KMS-11 (cell line): Measurements from ENCODE around the gene TEX14.

Source experiments
- H2AFZ ChIP-seq: fragments of 200-600 bp; sonication (generic); 2 replicates; pipeline ENCODE4 v1.6.1; 2016; ENCODE audit warnings: antibody characterized with exemption, mixed run types, low read depth
- H3K27ac ChIP-seq: fragments of 200-600 bp; sonication (generic); 2 replicates; pipeline ENCODE4 v1.6.1; 2016; ENCODE audit warnings: mild to moderate bottlenecking, mixed run types
- H3K27me3 ChIP-seq: fragments of 200-600 bp; sonication (generic); 2 replicates; pipeline ENCODE4 v1.6.1; 2017; ENCODE audit warnings: mild to moderate bottlenecking, low read depth, mixed run types, moderate library complexity; ENCODE audit not compliant: insufficient read depth
- H3K36me3 ChIP-seq: fragments of 200-600 bp; sonication (generic); 2 replicates; pipeline ENCODE4 v1.6.1; 2017; ENCODE audit warnings: mild to moderate bottlenecking, mixed run types; ENCODE audit not compliant: insufficient read depth
- H3K4me1 ChIP-seq: fragments of 200-600 bp; sonication (generic); 2 replicates; pipeline ENCODE4 v1.6.1; 2016; ENCODE audit warnings: mild to moderate bottlenecking, low read depth, mixed run types; ENCODE audit not compliant: poor library complexity, severe bottlenecking
- H3K4me2 ChIP-seq: fragments of 200-600 bp; sonication (generic); 2 replicates; pipeline ENCODE4 v1.7.0; 2016; ENCODE audit warnings: mild to moderate bottlenecking, mixed run types
- H3K4me3 ChIP-seq: fragments of 200-600 bp; sonication (generic); IDR thresholded peaks from 2 replicates; pipeline ENCODE4 v1.6.1; 2017; ENCODE audit warnings: low read depth, low read length, mixed read lengths; ENCODE audit not compliant: insufficient read depth
- H3K79me2 ChIP-seq: fragments of 200-600 bp; sonication (generic); 2 replicates; pipeline ENCODE4 v1.6.1; 2016; ENCODE audit warnings: low read depth, mixed run types; ENCODE audit not compliant: insufficient read depth
- H3K9ac ChIP-seq: fragments of 200-600 bp; sonication (generic); 2 replicates; pipeline ENCODE4 v1.6.1; 2016; ENCODE audit warnings: mild to moderate bottlenecking, mixed run types
- H4K20me1 ChIP-seq: fragments of 200-600 bp; sonication (generic); 2 replicates; pipeline ENCODE4 v1.6.1; 2016; ENCODE audit warnings: mild to moderate bottlenecking, mixed run types; ENCODE audit not compliant: insufficient read depth
- TF ChIP-seq, protein P1 (sequence below): fragments of 200-600 bp; sonication (generic); conservative IDR thresholded peaks from 2 replicates; pipeline ENCODE4 v1.6.1; 2017; ENCODE audit warnings: low read depth, mild to moderate bottlenecking, antibody characterized with exemption, low read length, moderate library complexity, mixed read lengths

The TEX14 gene

DNA sequence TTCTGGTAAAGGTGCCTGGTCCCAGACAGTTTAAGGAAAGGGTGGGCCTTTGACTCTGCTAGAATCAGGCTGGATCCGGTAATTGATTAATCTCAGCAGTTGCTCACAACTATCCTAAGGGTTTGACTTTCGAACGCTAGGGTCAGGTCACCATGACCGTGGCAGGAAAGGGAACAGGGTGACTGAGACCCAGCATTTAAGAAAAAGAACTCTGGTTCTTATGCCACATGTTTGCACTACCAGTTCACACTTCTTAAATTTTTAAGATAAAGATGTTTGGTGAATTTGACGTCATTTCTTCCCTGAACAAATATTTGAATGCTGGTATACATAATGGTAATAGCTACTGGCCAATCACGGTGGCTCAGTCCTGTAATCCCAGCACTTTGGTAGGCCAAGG lies 52.2 kb downstream of the TEX14 start:
- H3K4me1 ChIP-seq: peaks cover 3% of the 10 kb centered on the region
- TF ChIP-seq, protein P1, sequence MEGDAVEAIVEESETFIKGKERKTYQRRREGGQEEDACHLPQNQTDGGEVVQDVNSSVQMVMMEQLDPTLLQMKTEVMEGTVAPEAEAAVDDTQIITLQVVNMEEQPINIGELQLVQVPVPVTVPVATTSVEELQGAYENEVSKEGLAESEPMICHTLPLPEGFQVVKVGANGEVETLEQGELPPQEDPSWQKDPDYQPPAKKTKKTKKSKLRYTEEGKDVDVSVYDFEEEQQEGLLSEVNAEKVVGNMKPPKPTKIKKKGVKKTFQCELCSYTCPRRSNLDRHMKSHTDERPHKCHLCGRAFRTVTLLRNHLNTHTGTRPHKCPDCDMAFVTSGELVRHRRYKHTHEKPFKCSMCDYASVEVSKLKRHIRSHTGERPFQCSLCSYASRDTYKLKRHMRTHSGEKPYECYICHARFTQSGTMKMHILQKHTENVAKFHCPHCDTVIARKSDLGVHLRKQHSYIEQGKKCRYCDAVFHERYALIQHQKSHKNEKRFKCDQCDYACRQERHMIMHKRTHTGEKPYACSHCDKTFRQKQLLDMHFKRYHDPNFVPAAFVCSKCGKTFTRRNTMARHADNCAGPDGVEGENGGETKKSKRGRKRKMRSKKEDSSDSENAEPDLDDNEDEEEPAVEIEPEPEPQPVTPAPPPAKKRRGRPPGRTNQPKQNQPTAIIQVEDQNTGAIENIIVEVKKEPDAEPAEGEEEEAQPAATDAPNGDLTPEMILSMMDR: no peak
- no peaks in the 10 kb centered on the region for H4K20me1 ChIP-seq
- no peak overlapping the region for H2AFZ ChIP-seq
- H3K4me3 ChIP-seq: no peak overlapping the region
- no peaks in the 10 kb centered on the region for H3K27me3 ChIP-seq
- no peak overlapping the region for H3K27ac ChIP-seq
- H3K36me3 ChIP-seq: no peaks in the 10 kb centered on the region
- no peak overlapping the region for H3K9ac ChIP-seq
- no peak overlapping the region for H3K4me2 ChIP-seq
- H3K79me2 ChIP-seq: no peaks in the 10 kb centered on the region

- TF ChIP-seq, protein P1: no peak
- no peak overlapping the region for H2AFZ ChIP-seq
- no peak overlapping the region for H3K9ac ChIP-seq
- no peaks in the 10 kb centered on the region for H4K20me1 ChIP-seq
- H3K4me1 ChIP-seq: peaks cover 9% of the 10 kb centered on the region
- no peaks in the 10 kb centered on the region for H3K27me3 ChIP-seq
- H3K36me3 ChIP-seq: no peaks in the 10 kb centered on the region
- H3K4me3 ChIP-seq: no peak overlapping the region
- no peak overlapping the region for H3K27ac ChIP-seq
- H3K79me2 ChIP-seq: no peaks in the 10 kb centered on the region
- H3K4me2 ChIP-seq: no peak overlapping the region
These were observed 54.8 kb downstream of the TEX14 start for GRCh38 chr17:58637011-58637570.

GRCh38 chr17:58632324-58633314 lies 59.2 kb downstream of the TEX14 start:
- peak overlapping the region; percentile 83 for H2AFZ ChIP-seq
- no peaks in the 10 kb centered on the region for H3K27me3 ChIP-seq
- H3K79me2 ChIP-seq: no peaks in the 10 kb centered on the region
- peak overlapping the region; percentile 74 for H3K9ac ChIP-seq
- H3K4me2 ChIP-seq: peak overlapping the region; percentile 89
- H3K4me1 ChIP-seq: peaks cover 33% of the 10 kb centered on the region
- H4K20me1 ChIP-seq: no peaks in the 10 kb centered on the region
- no peaks in the 10 kb centered on the region for H3K36me3 ChIP-seq
- H3K4me3 ChIP-seq: no peak overlapping the region
- TF ChIP-seq, protein P1: no peak
- H3K27ac ChIP-seq: peak overlapping the region; percentile 87

- H3K79me2 ChIP-seq: no peaks in the 10 kb centered on the region
- H3K36me3 ChIP-seq: no peaks in the 10 kb centered on the region
- peak overlapping the region; percentile 87 for H3K27ac ChIP-seq
- TF ChIP-seq, protein P1: peak; percentile 59
- peak overlapping the region; percentile 74 for H3K9ac ChIP-seq
- no peaks in the 10 kb centered on the region for H3K27me3 ChIP-seq
- H2AFZ ChIP-seq: peak overlapping the region; percentile 83
- H4K20me1 ChIP-seq: no peaks in the 10 kb centered on the region
- H3K4me1 ChIP-seq: peaks cover 41% of the 10 kb centered on the region
- peak overlapping the region; percentile 92 for H3K4me2 ChIP-seq
- no peak overlapping the region for H3K4me3 ChIP-seq
These were observed 60.1 kb downstream of the TEX14 start for GRCh38 chr17:58631523-58632323.
